Measurements from ENCODE around the gene COLGALT1. TPM values are rescaled to one million over a fixed set of nuclear protein-coding genes. Genes with fewer than 3 reads are reported as not detected.

COLGALT1 gene
- total and polyA plus RNA-seq, 3 experiments from 2014 or later: 25.3 to 104 (median 94.8) TPM

DNA sequence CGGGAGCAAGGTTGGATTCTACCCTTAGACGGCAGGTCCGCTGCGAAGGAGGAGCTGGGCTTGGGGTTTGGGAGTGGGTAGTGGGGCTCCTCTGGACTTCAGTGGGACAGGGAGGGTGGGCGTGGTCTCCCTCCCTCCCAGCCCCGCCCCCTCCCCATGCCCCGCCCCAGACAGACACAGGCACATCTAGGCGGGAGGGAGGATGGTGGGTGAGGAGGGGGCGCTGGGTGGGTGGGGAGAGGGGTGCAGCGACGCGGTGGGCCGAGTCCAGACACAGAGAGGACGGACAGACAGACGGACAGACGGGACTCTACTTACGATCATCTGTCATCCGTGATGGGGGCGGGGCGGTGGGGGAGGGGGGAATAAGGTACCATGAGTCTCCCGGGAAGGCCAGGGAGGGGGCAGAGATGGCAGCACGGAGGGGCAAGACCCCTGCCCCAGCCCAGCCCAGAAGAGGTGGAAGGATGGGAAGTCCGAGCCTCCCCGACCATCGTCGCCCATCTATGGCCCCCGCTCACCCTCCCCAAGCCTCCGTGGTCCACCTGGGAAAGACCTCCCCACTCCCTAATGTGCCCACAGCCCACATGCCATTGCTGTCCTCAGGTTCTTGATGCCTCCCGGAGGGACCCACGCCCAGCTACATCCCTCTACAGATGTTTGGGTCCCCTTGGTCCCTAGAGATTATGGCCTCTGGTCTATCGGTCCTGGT lies 67.9 kb downstream of the COLGALT1 start:
- Mint-ChIP-seq H3K9me3 (peaks cover 0 to 6% (median 0%) of the 10 kb centered on the region in 5 donors), H3K36me3 (peaks cover 0 to 5% (median 0%) of the 10 kb centered on the region in 3 donors), H3K4me1 (peaks cover 0 to 7% (median 5%) of the 10 kb centered on the region in 3 donors), H3K27ac (peak overlapping the region in 1 of 8 donors; percentile 72), H3K27me3 (peaks cover 8 to 30% of the 10 kb centered on the region in 2 donors), H3K4me3 (no peak overlapping the region)
- Histone ChIP-seq H3K4me1 (ENCODE audit: insufficient read depth, low read length) (no peaks in the 10 kb centered on the region), H3K27ac (ENCODE audit: low read depth, low read length) (no peak overlapping the region), H3K4me3 (ENCODE audit: low read length) (no peak overlapping the region), H3K9me3 (ENCODE audit: low read length) (no peaks in the 10 kb centered on the region), H3K36me3 (ENCODE audit: insufficient read depth, low read length) (no peaks in the 10 kb centered on the region), H3K27me3 (ENCODE audit: insufficient read depth, low read length, poor library complexity, severe bottlenecking) (no peaks in the 10 kb centered on the region)
- ChIA-PET CTCF (no interaction called here), POLR2A (no interaction called here)
- peak in 1 of 5 donors; percentile 40 for DNase-seq

DNA sequence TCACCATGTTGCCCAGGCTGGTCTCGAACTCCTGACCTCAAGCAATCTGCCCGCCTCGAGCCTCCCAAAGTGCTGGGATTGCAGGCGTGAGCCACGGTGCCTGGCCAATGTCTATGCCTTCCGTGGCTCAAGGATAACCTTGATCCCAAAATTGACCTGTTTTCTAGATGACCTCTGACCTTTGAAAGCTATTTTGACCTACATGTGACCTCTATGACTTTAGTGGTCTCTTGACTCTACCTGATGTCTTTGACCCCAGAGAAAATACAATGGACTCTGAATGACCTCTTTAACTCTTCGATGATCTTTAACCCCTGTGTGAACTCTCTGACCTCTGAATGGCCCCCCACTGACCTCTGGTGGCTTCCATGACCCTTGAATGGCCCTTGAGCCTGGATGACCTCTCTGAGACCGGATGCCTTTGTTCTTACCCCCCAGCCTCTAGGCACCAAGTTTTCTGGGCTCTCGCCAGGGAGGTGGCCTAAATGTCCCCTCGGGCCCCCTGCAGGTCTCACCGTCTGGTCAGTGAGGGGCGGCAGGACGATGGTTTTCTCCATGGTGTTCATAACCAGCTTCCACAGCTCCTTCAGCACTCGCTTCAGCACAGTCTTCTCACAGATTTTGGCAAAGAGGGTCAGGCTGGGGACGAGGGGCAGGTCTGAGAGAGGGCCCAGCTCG lies 69.0 kb downstream of the COLGALT1 start:
- CTCF ChIA-PET: no interaction called here
- peaks cover 0 to 5% (median 0%) of the 10 kb centered on the region in 3 donors for H3K36me3 Mint-ChIP-seq
- POLR2A ChIA-PET: no interaction called here
- Histone ChIP-seq H3K27ac (ENCODE audit: low read depth, low read length) (no peak overlapping the region), H3K4me1 (ENCODE audit: insufficient read depth, low read length) (no peaks in the 10 kb centered on the region), H3K9me3 (ENCODE audit: low read length) (no peaks in the 10 kb centered on the region), H3K36me3 (ENCODE audit: insufficient read depth, low read length) (no peaks in the 10 kb centered on the region), H3K27me3 (ENCODE audit: insufficient read depth, low read length, poor library complexity, severe bottlenecking) (no peaks in the 10 kb centered on the region), H3K4me3 (ENCODE audit: low read length) (no peak overlapping the region)
- no peak overlapping the region for H3K27ac Mint-ChIP-seq
- peaks cover 0 to 3% (median 0%) of the 10 kb centered on the region in 5 donors for H3K9me3 Mint-ChIP-seq
- no peak overlapping the region for H3K4me3 Mint-ChIP-seq
- DNase-seq: peak in 1 of 5 donors; percentile 42
- H3K4me1 Mint-ChIP-seq: peaks cover 0 to 7% (median 5%) of the 10 kb centered on the region in 3 donors
- peaks cover 0 to 25% of the 10 kb centered on the region in 2 donors for H3K27me3 Mint-ChIP-seq

DNA sequence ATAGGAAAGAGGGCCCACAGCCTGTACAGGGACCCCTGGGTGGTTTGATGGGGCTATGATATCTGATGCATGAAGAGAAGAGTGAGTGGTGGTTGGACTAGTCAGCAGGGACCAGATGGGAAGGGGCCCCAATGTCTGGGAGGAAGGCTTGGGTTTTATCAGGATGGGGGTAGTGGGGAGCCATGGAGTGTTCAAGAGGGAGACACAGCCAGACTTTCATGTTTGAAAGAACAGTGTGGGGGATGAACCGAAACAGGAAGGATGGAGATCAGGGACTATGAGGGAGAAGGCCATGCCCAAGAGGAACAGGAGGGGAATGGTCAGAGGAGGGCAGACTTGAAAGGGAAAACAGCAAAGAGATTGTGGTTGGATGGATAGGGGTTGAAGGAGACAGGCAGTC lies 69.6 kb downstream of the COLGALT1 start:
- Histone ChIP-seq H3K4me3 (ENCODE audit: low read length) (no peak overlapping the region), H3K4me1 (ENCODE audit: insufficient read depth, low read length) (no peaks in the 10 kb centered on the region), H3K36me3 (ENCODE audit: insufficient read depth, low read length) (no peaks in the 10 kb centered on the region), H3K9me3 (ENCODE audit: low read length) (no peaks in the 10 kb centered on the region), H3K27ac (ENCODE audit: low read depth, low read length) (no peak overlapping the region), H3K27me3 (ENCODE audit: insufficient read depth, low read length, poor library complexity, severe bottlenecking) (no peaks in the 10 kb centered on the region)
- no peak for DNase-seq
- ChIA-PET POLR2A (no interaction called here), CTCF (no interaction called here)
- H3K9me3 Mint-ChIP-seq: peaks cover 0 to 3% (median 0%) of the 10 kb centered on the region in 5 donors
- peaks cover 0 to 5% (median 0%) of the 10 kb centered on the region in 3 donors for H3K36me3 Mint-ChIP-seq
- no peak overlapping the region for H3K4me3 Mint-ChIP-seq
- no peak overlapping the region for H3K27ac Mint-ChIP-seq
- peaks cover 0 to 7% (median 5%) of the 10 kb centered on the region in 3 donors for H3K4me1 Mint-ChIP-seq
- H3K27me3 Mint-ChIP-seq: peaks cover 0 to 19% of the 10 kb centered on the region in 2 donors

DNA sequence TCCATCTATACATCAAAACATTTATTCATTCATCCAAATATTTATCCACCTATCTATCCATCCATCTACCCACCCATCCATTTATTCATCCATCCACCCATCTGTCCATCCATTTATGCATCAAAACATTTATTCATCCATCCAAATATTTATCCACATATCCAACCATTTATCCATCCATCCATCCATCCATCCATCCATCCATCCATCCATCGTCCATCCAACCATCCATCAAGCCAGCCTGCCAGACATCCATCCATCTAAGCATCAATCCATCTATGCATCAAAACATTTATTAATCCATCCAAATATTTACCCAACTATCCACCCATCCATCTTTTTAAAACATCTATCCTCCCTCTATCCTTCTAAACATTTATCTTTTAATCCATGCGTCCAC lies 70.5 kb downstream of the COLGALT1 start:
- H3K36me3 Mint-ChIP-seq: peaks cover 0 to 5% (median 0%) of the 10 kb centered on the region in 3 donors
- H3K27me3 Mint-ChIP-seq: peaks cover 0 to 16% of the 10 kb centered on the region in 2 donors
- H3K36me3 ChIP-seq (ENCODE audit: insufficient read depth, low read length): no peaks in the 10 kb centered on the region
- H3K9me3 Mint-ChIP-seq: peaks cover 0 to 3% (median 0%) of the 10 kb centered on the region in 5 donors
- ChIA-PET POLR2A (no interaction called here), CTCF (no interaction called here)
- no peak overlapping the region for H3K27ac ChIP-seq (ENCODE audit: low read depth, low read length)
- H3K27me3 ChIP-seq (ENCODE audit: insufficient read depth, low read length, poor library complexity, severe bottlenecking): no peaks in the 10 kb centered on the region
- peaks cover 0 to 7% (median 5%) of the 10 kb centered on the region in 3 donors for H3K4me1 Mint-ChIP-seq
- no peaks in the 10 kb centered on the region for H3K4me1 ChIP-seq (ENCODE audit: insufficient read depth, low read length)
- no peak overlapping the region for H3K4me3 Mint-ChIP-seq
- no peak overlapping the region for H3K4me3 ChIP-seq (ENCODE audit: low read length)
- no peak for DNase-seq
- H3K27ac Mint-ChIP-seq: no peak overlapping the region
- no peaks in the 10 kb centered on the region for H3K9me3 ChIP-seq (ENCODE audit: low read length)

DNA sequence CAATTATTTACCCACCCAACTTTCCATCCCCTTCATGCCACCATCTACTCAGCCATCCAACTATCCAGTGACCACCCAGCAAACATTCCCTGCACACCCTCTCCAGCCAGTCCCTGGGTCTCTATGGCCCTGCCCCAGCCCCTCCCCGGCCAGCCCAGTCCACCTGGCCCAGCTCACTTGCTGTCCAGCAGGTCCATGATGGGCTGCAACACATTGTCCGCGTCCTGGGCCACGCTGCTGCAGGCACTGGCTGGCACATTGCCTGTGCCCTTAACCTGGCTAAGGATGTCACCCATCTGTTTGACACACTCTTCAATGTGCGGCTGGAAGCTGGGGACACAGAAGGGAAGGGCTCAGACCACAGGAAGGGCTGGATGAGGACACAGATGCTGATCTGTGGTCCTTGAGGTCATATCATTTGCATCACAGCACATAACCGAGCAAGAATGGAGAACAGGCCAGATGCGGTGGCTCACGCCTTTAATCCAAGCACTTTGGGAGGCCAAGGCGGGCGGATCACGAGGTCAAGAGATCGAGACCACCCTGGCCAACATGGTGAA lies 71.1 kb downstream of the COLGALT1 start:
- H3K36me3 Mint-ChIP-seq: peaks cover 0 to 4% (median 0%) of the 10 kb centered on the region in 3 donors
- H3K9me3 Mint-ChIP-seq: peaks cover 0 to 3% (median 0%) of the 10 kb centered on the region in 5 donors
- Histone ChIP-seq H3K27ac (ENCODE audit: low read depth, low read length) (no peak overlapping the region), H3K27me3 (ENCODE audit: insufficient read depth, low read length, poor library complexity, severe bottlenecking) (no peaks in the 10 kb centered on the region), H3K36me3 (ENCODE audit: insufficient read depth, low read length) (no peaks in the 10 kb centered on the region), H3K4me1 (ENCODE audit: insufficient read depth, low read length) (no peaks in the 10 kb centered on the region), H3K9me3 (ENCODE audit: low read length) (no peaks in the 10 kb centered on the region), H3K4me3 (ENCODE audit: low read length) (no peak overlapping the region)
- ChIA-PET CTCF (no interaction called here), POLR2A (no interaction called here)
- peaks cover 0 to 7% (median 5%) of the 10 kb centered on the region in 3 donors for H3K4me1 Mint-ChIP-seq
- no peak overlapping the region for H3K4me3 Mint-ChIP-seq
- H3K27me3 Mint-ChIP-seq: peaks cover 0 to 11% of the 10 kb centered on the region in 2 donors
- DNase-seq: peak in 1 of 5 donors; percentile 27
- no peak overlapping the region for H3K27ac Mint-ChIP-seq

DNA sequence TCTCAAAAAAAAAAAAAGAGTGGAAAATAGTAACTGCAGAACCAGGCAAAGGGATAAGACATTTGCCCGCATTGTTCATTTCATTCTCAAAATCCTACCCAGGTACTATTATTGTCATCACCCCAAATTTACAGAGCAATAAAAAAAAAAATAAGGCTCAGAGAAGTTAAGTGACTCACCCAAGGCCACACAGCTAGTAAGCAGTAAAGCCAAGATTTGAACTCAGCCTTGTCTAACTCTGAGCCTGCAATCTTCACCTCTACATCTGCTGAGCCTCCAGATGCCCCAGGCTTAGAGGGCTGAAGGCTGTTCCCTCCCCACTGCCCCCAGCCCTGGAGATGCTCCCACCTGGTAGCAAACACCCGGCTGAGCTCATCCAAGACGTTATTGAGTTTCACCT lies 71.7 kb downstream of the COLGALT1 start:
- H3K36me3 Mint-ChIP-seq: no peaks in the 10 kb centered on the region
- Histone ChIP-seq H3K27me3 (ENCODE audit: insufficient read depth, low read length, poor library complexity, severe bottlenecking) (no peaks in the 10 kb centered on the region), H3K4me3 (ENCODE audit: low read length) (no peak overlapping the region), H3K4me1 (ENCODE audit: insufficient read depth, low read length) (no peaks in the 10 kb centered on the region), H3K9me3 (ENCODE audit: low read length) (no peaks in the 10 kb centered on the region), H3K27ac (ENCODE audit: low read depth, low read length) (no peak overlapping the region), H3K36me3 (ENCODE audit: insufficient read depth, low read length) (no peaks in the 10 kb centered on the region)
- POLR2A ChIA-PET: no interaction called here
- CTCF ChIA-PET: no interaction called here
- H3K27ac Mint-ChIP-seq: no peak overlapping the region
- H3K9me3 Mint-ChIP-seq: peaks cover 0 to 2% (median 0%) of the 10 kb centered on the region in 5 donors
- peaks cover 0 to 7% of the 10 kb centered on the region in 2 donors for H3K27me3 Mint-ChIP-seq
- no peak for DNase-seq
- H3K4me1 Mint-ChIP-seq: peaks cover 0 to 6% (median 5%) of the 10 kb centered on the region in 3 donors
- H3K4me3 Mint-ChIP-seq: no peak overlapping the region

DNA sequence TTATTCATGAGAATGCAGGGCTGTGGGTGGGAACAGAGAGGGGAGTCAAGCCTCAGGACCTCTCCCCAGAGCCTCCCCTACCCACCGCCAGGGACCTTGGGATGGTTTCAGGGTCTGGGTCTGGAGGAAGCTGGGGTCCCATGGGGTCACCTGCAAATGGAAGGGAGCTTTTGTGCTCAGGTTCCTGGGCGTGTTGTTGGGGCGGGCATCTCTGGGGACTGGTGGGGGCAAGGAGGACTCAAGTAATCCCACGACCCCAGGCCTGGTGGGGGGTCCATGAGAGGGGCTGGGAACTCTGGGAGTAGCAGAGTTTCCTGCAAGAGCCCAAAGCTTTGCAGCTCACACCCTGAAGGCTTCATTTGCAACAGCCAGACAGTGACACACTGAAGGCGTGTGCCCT lies 72.5 kb downstream of the COLGALT1 start:
- POLR2A ChIA-PET: no interaction called here
- no peaks in the 10 kb centered on the region for H3K4me1 ChIP-seq (ENCODE audit: insufficient read depth, low read length)
- CTCF ChIA-PET: no interaction called here
- no peaks in the 10 kb centered on the region for H3K9me3 Mint-ChIP-seq
- peak in 1 of 5 donors; percentile 12 for DNase-seq
- H3K4me3 Mint-ChIP-seq: no peak overlapping the region
- H3K36me3 Mint-ChIP-seq: no peaks in the 10 kb centered on the region
- no peaks in the 10 kb centered on the region for H3K4me1 Mint-ChIP-seq
- H3K36me3 ChIP-seq (ENCODE audit: insufficient read depth, low read length): no peaks in the 10 kb centered on the region
- H3K4me3 ChIP-seq (ENCODE audit: low read length): no peak overlapping the region
- no peaks in the 10 kb centered on the region for H3K27me3 ChIP-seq (ENCODE audit: insufficient read depth, low read length, poor library complexity, severe bottlenecking)
- H3K27me3 Mint-ChIP-seq: peaks cover 0 to 7% of the 10 kb centered on the region in 2 donors
- H3K27ac ChIP-seq (ENCODE audit: low read depth, low read length): no peak overlapping the region
- no peak overlapping the region for H3K27ac Mint-ChIP-seq
- no peaks in the 10 kb centered on the region for H3K9me3 ChIP-seq (ENCODE audit: low read length)

DNA sequence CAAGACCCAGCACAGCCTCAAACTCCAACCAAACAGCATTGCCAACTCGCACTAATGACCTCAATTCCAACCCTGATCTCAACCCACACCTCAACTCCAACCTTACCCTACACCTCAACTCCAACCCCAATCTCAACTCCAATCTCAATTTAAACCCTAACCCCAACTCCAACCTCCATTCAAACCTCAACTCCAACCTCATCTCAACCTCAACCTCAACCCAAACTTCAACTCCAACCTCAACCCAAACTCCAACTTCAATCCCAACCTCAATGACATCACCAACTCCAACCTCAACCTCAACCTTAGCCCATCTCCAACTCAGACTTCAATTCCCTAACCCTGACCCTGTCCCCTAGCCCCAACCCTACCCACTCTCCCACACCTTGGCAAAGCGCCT lies 74.3 kb downstream of the COLGALT1 start:
- Mint-ChIP-seq H3K9me3 (no peaks in the 10 kb centered on the region), H3K27ac (no peak overlapping the region), H3K4me3 (no peak overlapping the region), H3K4me1 (no peaks in the 10 kb centered on the region), H3K36me3 (no peaks in the 10 kb centered on the region), H3K27me3 (peaks cover 1 to 7% of the 10 kb centered on the region in 2 donors)
- H3K4me1 ChIP-seq (ENCODE audit: insufficient read depth, low read length): no peaks in the 10 kb centered on the region
- H3K4me3 ChIP-seq (ENCODE audit: low read length): no peak overlapping the region
- no peak overlapping the region for H3K27ac ChIP-seq (ENCODE audit: low read depth, low read length)
- no peak for DNase-seq
- ChIA-PET CTCF (no interaction called here), POLR2A (no interaction called here)
- no peaks in the 10 kb centered on the region for H3K36me3 ChIP-seq (ENCODE audit: insufficient read depth, low read length)
- no peaks in the 10 kb centered on the region for H3K9me3 ChIP-seq (ENCODE audit: low read length)
- no peaks in the 10 kb centered on the region for H3K27me3 ChIP-seq (ENCODE audit: insufficient read depth, low read length, poor library complexity, severe bottlenecking)

Data from CD8-positive, alpha-beta memory T cell (primary cell).